RPMI7951 (cell line): Measurements from ENCODE around the gene CYTH2. TPM values are rescaled to one million over a fixed set of nuclear protein-coding genes. Genes with fewer than 3 reads are reported as not detected.
"Not testable (repeated sequence)": the region's sequence is repeated elsewhere in the genome, so short reads cannot be mapped to it uniquely, and the experiment has no call there.

Source experiments
- DNase-seq: peaks from one replicate; pipeline ENCODE4 v3.0.0-alpha.2; 2012; ENCODE audit warnings: low read depth
- total RNA-seq: library from RNA; depleted of rRNA; stranded (reverse); fragments of >200 nt; shearing (Covaris generic); gene quantifications from 2 replicates; pipeline ENCODE4 v1.2.3, GENCODE V29; 2014

The CYTH2 gene
- total RNA-seq, 1 experiment from 2014 or later = 39.0 TPM

DNA sequence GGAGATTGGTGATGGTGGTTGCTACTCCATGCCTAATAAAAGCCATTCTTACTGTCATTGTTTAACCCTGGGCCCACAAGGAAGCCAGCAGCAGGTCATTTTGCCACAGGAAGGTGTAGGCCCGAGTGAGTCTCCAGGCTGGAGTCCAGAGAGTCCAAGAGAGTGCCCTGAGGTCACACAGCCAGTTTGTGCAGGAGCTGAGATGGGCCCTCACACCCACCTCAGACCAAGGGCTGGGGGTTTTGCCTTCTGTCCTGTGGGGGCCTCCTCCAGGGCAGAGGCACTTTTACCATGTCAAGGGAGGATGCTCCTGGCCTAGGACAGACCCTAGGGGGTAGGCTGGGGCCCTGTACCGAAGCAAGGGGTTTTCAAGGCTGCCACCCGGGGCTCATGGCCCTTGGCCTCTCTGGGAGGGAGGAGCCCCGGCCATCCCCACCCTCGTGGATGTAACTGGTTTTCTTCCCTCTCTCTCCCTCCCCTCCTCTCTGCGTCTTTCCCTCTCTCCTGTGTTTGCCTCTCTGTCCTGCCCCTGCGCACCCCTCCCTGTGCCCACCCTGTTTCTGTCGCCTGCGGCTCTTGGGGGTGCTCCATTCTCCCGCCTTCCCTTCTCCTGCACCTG lies 8.0 kb downstream of the CYTH2 start:
- no peak for DNase-seq

DNA sequence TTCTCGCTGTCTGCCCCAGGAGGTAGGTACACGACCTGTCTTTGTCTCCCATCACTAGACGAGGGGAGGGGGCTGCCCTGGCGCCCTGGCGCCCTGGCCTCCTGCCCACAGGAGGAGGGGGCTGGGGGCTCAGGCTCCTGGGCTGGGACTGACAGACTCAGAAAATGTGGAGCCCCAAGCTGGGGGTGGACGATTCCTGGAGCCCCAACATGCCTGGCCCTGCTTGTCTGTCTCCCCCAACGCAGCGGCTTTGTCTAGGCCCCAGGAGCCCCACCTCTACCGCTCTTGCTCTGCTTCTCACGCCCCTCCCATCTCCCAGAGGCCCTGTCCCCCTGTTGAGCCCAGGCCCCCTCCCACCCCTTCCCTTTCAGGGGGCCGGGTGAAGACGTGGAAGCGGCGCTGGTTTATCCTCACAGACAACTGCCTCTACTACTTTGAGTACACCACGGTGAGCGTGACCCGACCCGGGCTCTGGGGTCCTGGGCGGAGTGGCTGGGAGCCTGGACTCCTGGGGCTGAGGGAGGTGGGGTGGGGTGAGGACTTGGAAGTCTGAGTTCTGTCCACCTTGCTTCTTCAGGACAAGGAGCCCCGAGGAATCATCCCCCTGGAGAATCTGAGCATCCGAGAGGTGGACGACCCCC lies 8.6 kb downstream of the CYTH2 start:
- no peak for DNase-seq

DNA sequence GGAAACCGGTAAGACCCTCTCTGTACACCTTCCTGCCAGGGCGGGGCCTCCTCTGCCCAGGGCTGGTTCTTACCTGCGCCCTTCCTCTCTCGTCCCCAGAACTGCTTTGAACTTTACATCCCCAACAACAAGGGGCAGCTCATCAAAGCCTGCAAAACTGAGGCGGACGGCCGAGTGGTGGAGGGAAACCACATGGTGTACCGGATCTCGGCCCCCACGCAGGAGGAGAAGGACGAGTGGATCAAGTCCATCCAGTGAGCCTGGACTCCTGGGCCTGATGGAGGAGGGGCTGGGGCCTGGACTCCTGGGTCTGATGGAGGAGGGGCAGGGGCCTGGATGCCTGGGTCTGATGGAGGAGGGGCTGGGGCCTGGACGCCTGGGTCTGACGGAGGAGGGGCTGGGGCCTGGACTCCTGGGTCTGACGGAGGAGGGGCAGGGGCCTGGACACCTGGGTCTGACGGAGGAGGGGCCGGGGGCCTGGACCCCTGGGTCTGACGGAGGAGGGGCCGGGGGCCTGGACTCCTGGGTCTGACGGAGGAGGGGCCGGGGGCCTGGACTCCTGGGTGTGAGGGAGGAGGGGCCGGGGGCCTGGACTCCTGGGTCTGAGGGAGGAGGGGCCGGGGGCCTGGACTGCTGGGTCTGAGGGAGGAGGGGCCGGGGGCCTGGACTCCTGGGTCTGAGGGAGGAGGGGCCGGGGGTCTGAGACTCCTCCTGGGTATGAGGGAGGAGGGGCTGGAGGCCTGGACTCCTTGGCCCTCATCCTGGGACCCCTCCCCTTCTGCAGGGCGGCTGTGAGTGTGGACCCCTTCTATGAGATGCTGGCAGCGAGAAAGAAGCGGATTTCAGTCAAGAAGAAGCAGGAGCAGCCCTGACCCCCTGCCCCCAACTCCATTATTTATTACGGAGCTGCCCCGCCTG lies 9.4 kb downstream of the CYTH2 start:
- DNase-seq = no peak

DNA sequence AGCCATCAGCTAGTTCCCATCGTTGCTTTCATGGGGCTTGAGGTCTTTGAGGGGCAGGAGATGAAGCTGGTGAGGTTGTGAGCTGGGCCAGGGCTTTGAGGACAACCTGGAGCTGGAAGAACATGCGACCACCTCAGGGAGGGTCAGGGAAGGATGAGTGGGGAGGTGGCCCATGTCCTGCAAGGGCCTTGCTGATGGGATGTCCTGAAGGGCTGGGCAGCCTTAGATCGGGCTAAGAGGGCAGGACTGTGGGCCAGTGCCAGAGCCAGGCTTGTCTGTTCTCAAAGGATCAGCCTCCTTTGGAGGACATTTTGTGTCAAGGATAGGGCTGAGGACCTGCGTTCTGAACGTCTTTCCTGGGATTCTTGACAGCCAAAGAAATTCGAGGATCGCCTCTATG lies 10.5 kb downstream of the CYTH2 start:
- no peak for DNase-seq

DNA sequence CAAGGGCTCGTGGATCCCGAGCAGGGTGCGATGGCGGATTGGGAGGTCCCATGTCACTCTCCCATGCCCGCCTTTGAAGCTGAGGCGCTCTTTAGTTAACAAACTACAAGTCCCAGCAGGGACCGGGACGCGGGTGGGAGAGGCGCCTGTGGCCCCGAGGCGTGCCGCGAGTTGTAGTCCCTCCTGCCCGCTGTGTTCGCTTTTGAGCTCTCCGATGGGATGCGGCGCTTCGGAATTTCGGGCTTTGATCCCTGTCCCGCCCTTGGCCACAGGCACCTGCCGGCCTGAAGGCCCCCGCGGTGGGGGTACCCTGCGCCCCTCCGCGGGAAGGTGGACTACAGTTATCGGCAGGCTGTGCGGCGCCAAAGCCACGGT lies 11.0 kb downstream of the CYTH2 start:
- peak; percentile 59 for DNase-seq

DNA sequence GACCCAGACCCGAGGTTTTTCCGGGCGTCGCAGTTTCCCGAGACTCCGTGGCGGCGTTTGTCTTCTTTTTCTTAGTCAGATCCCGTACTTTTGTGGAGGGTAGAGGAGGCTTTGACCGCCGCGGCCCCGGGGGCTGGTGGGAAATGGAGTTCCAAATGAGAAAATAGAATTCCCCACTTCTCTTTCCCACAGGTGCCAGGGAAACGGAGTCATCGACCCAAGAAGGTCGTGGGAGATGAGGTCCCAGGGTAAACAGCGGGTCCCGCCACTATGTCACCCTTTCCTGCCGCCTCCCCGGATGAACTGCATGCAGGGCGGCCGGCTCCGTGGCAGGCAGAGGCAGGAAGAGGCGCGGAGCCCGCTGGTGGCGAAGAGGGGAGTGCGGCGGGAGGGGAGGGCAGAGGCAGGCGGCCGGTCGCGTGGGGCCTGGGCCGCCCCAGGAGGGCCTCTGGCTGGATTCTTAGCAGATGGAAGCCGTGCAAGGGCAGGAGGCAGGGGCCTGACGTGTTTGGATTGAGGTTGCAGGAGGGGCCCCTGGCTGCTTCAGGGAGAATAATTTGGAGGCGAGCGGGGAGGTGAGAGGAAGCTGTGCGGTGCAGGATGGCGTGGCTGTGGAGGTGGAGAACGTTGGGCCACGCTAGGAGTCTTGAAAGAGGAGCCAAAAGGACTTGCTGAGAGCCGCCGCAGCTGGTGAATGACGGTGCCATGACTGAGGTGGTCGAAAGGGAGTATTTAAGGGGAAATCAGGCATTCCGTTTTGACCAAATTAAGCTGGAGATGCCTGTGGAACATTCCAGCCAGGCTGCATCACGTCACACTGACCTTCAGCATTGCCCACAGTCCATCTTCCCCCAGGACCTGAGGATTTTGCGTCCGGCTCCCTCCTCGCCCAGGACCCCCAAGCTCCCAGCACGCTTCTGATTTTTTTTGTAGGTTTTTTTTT lies 11.7 kb downstream of the CYTH2 start:
- peak; percentile 61 for DNase-seq

DNA sequence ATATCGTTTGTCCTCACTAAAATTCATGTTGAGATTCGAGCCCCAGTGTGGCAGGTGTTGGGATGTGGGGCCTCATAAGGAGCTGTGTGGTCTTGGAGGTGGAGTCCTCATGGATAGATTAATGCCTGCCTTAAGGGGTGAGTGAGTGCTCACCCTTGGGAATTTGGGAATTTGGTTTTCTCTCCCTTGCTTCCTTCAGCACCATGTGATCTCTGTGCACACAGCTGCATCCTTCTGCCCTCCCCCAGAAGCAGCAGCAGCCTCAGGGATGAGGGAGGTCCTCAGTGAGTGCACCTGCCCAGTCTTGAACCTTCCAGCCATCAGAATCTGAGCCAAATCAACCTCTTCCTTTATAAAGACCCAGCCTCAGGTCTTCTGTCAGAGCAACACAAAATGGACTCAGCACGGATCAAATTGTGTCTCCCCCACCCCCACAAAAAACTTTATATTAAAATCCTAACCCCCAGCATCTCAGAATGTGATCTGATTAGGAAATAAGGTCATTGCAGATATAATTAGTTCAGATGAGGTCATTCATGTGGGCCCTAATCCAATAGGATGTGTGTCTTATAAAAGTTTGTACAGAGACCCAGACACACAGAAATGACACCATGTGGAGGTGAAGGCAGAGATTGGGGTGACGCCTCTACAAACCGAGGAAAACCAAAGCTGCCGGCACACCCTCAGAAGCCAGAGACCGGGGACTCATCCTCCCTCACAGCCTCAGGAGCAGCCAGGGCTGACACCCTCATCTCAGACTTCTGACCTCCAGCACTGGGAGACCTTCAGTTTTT lies 12.9 kb downstream of the CYTH2 start:
- DNase-seq = no peak

DNA sequence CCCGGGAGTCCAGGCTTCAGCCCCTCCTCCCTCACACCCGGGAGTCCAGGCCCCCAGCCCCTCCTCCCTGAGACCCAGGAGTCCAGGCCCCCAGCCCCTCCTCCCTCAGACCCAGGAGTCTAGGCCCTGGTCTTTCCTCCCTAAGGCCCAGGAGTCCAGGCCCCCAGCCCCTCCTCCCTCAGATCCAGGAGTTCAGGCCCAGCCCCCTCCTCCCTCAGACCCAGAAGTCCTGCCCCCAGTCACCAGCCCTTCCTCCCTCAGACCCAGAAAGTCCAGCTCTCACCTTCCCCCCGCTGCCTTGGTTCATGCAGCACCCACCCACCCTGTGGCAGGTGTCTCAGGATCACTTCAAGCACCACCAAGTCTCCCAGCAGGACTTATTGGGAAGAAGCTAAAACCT lies 14.1 kb downstream of the CYTH2 start:
- DNase-seq = no peak

DNA sequence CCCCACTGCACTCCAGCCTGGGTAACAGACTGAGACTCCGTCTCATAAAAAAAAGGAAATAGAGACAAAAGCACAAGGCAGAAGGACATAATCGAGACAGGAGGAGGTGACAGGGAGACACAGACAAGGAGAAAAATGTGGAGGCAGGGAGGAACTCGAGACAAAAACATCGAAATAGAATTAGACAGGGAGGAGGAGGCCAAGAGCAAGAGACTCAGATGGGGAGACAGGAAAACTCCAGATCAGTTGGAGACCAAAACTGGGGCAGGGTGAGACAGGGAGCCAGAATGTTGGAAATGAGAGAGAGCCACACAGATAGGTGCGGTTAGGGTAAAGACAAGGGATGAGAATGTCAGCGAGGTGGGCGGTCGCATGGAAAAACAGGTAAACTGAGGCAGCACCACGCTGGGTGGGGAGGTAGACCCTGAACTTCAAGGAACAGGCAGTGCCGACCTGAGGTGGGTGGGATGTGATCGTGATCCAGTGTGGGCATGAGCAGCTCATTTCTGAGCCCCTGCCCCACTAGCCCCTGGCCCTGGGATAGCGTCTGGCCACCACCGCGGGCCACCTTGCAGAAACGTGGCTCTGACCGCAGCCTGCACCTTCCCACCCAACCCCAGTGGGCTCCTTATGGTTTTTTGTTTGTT lies 15.2 kb downstream of the CYTH2 start:
- DNase-seq = no peak

DNA sequence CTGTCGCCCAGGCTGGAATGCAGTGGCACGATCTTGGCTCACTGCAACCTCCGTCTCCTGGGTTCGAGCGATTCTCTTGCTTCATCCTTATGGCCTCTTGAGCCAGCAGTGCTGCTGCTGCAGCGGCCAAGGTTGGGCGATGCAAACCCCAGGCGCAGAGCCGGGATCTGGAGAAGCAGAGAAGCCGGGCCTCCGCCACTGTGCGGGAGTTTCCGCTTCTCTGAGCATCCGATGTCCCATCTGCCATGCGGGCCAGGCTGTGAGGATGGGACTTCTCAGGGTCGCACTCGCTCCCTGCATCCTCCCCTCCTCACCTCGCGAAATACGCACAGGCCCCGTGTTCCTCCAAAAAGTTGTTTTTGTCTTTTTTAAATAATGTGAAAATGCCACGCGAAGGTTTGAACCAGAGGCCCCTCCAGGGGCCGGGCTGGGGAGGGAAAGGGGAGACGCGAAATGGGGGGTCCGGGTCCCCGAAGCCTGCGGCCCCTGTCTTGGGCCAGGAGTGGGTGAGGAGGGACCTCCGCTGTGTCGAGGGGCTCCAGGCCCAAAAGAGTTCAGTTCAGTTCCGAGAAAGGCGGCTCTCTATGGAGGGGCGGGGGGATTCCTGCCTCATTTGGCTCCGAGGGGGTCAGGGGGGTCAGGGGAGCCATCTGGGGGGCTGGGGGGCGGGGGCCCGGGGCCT lies 15.9 kb downstream of the CYTH2 start:
- no peak for DNase-seq

DNA sequence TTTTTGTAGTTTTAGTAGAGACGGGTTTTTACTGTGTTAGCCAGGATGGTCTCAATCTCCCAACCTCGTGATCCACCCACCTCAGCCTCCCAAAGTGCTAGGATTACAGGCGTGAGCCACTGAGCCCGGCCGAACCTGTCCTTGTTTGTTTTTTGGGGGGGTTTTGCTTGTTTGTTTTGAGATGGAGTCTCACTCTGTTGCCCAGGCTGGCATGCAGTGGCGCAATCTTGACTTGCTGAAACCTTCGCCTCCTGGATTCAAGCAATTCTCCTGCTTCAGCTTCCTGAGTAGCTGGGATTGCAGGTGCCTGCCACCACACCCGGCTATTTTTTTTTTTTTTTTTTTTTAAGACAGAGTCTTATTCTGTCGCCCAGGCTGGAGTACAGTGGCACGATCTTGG lies 17.5 kb downstream of the CYTH2 start:
- DNase-seq = not testable (repeated sequence)

DNA sequence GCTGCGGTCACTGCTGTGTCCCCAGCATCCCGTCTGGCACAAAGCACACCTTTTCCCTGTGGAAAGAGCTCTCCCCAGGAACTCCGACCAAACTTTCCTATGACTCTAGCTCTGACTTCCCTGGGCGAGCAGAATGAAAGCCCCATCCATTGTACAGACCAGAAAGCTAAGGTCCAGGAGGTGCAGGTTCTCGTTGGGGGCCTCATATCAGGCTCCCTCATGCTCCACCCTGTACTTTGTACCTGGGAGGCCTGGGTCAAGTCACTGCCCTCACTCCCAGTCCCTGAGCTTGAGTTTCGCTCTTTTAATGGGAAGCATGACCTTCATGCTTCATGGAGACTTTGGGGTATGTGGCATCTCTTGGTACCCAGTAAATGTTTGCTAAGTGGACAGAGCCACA lies 18.4 kb downstream of the CYTH2 start:
- no peak for DNase-seq

DNA sequence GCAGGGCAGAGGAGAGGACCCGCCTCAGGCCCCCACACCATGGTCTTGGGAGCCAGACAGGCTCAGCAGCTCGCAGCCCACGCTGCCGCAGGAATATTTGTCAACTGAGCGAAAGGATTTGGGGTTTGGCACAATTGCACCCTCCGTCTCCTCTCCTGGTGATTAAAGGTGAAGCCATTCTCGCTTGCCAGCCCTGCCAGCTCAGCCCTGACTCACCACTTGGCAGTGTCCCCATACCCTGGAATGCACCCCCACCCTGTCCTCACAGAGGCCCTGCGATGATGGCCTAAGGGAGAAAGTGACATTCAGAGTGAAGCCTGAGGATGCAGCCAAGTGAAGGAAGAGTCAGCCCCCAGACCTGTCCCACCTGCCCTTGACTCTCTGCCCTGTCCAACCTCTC lies 18.8 kb downstream of the CYTH2 start:
- peak; percentile 93 for DNase-seq

DNA sequence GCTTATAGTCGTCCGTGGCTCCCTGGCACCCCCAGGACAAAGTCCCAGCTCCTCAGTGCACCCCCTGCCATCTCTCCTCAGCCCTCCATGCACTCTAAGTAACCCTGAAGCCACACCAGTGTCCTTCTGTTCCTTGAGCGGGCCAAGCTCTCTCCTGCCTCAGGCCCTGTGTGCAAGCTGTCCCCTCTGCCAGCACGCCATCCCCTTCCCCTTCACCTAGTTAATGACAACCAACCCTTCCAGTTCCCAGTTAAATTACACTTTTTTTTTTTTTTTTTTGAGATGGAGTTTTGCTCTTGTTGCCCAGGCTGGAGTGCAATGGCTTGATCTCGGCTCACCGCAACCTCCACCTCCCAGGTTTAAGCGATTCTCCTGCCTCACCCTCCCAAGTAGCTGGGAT lies 19.3 kb downstream of the CYTH2 start:
- not testable (repeated sequence) for DNase-seq

DNA sequence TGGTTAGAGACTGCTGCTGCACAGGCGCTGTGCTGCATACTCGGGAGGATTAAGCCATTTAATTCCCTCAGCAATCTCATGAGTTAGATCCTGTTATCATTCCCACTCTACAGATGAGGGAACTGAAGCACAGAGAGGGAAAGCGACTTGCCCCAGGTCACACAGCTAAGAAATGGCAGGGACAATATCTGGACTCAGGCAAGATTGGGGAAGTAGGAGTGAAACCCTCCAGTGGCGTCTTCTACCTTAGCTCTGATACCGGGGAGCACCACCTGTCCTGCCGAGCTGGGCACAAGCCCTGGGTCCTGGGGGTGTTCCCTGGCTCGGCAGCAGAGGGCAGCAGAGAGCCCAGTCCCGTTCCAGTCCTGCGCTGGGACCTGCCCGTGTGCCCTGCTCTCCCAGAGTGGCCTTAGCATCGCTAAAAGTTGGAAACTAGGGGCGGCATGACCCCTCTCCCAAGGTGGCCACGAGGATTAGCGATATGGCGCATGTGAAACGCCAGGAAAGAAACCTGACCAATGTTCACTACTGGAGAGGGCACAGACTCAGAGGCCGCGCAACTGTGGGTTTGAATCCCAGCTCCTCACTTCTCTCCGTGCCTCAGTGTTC lies 20.5 kb downstream of the CYTH2 start:
- DNase-seq = peak; percentile 58

DNA sequence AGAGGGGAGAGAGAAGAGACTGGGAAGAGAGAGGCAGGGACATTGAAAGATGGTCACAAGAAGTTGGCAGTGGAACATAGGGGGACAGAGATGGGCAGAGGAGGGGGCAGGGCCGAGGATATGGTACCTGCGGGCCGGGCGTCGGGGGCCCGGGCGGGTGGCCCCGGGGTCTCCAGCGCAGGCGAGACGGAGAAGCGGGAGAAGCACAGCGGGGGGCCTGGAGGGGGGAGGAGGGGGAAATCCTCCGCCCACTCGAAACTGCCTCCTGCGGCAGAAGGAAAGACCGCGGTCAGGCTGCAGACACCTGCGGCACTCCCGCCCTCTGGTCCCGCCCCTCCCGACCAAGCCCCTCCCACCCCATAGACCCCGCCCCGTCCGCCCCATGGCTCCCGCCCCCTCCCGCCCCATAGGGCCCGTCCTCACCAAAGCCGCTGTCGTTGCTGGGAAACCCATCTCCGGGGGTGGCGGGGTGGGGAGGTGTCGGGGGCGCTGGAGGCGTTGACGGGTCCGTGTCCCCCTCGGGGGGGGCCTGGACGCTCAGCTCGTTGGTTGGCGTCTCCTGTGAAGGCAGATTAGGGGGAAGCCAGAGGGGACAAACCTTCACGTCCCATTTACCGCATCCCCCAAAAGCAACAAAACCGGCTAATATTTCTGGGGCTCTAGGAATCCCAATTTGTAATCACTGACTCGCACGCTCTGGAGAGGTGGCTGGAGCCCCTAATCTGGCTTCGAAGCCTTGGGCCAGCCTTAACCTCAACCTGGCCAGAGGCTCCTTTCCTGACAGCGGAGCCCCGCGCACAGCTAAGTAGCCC lies 22.0 kb downstream of the CYTH2 start:
- no peak for DNase-seq

DNA sequence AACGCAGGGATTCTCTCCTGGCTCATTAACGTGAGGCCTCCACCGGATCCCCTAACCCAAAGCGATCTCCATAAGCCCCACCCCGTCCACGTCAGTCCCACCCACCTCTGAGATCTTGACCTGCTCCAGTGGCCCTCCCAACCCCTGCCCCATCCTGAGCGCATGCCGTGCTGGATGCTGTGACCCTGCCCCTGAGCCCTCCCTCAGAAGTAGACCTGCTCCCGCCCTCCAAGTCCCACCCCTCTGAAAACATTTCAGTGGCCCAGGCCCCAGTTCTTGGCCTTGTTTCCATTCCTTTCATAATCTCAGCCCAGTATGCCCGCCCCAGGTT lies 22.6 kb downstream of the CYTH2 start:
- DNase-seq = no peak

DNA sequence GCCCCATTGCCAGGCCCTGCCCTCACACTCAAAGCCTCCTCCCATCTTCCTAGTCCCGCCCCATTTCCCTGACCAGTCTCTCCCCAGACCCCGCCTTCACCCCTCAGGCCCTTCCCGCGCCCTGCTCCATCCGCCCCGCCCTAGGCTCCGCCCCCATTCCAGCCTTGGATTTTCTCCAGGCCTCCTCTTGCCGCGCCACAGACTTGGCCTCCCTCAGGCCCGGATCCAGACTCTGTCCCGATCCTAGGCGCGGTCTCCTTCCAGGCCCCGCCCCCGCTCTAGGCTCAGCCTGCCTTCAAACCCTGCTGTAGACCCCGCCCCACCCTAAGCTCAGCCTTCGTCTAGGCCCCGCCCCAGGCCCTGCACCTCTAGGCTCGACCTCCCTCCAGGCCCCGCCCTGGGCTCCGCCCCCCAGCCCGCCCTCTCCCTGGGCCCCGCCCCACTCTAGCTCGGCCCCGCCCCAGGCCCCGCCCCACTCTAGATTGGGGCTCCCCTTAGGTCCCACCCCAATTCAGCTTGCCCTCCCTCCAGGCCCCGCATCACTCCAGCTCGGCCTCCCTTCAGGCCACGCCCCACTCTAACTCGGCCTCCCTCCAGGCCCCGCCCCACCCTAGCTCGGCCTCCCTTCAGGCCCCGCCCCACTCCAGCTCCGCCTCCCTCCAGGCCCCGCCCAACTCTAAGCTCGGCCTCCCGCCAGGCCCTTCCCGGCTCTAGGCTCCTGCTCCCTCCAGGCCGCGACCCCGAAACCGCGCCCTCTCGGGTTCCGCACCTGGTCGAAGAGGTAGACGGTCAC lies 24.0 kb downstream of the CYTH2 start:
- peak; percentile 96 for DNase-seq
